WTC11 (cell line): ENCODE data around the gene MAMSTR. TPM values are rescaled to one million over a fixed set of nuclear protein-coding genes. Genes with fewer than 3 reads are reported as not detected.

Source experiments
- ATAC-seq: fragments of 200-7000 bp; cut with Tn5 transposase; 2 replicates; pipeline ENCODE4 v1.10.0; 2021; ENCODE audit warnings: mild to moderate bottlenecking, moderate library complexity
- CTCF ChIA-PET: fragments of 300-600 bp; sonication (Branson Sonifier 250); formaldehyde crosslinking; loops from one replicate; lab custom pipeline; 2021; ENCODE audit warnings: antibody characterized with exemption; lab: Charles Lee
- POLR2A ChIA-PET: fragments of 350-600 bp; sonication (Branson Sonifier 250); formaldehyde crosslinking; loops from one replicate; lab custom pipeline; 2021; ENCODE audit warnings: antibody characterized with exemption; lab: Charles Lee
- DNase-seq: peaks from one replicate; pipeline ENCODE4 v3.0.0; 2021; ENCODE audit warnings: low spot score
- H3K27ac Mint-ChIP-seq: 2 replicates; pipeline ENCODE4 v1.8.0; 2021; ENCODE audit warnings: mixed read lengths
- H3K27me3 Mint-ChIP-seq: 2 replicates; pipeline ENCODE4 v1.8.0; 2021; ENCODE audit warnings: low read depth, mild to moderate bottlenecking, moderate library complexity, mixed read lengths
- H3K36me3 Mint-ChIP-seq: 2 replicates; pipeline ENCODE4 v1.8.0; 2021; ENCODE audit warnings: mixed read lengths
- H3K4me1 Mint-ChIP-seq: 2 replicates; pipeline ENCODE4 v1.8.0; 2022; ENCODE audit warnings: mixed read lengths
- H3K4me3 Mint-ChIP-seq: 2 replicates; pipeline ENCODE4 v1.8.0; 2021; ENCODE audit warnings: mild to moderate bottlenecking, moderate library complexity, mixed read lengths
- H3K9me3 Mint-ChIP-seq: 2 replicates; pipeline ENCODE4 v1.8.0; 2021; ENCODE audit warnings: mixed read lengths
- ATF1 ChIP-seq: sonication (generic); formaldehyde crosslinking; IDR thresholded peaks from 2 replicates; pipeline ENCODE4 v1.8.1; 2023; ENCODE audit warnings: mild to moderate bottlenecking, moderate library complexity, missing genetic modification reagents
- ATF3 ChIP-seq: sonication (generic); formaldehyde crosslinking; conservative IDR thresholded peaks from 2 replicates; pipeline ENCODE4 v1.8.1; 2022; ENCODE audit warnings: mild to moderate bottlenecking, missing genetic modification reagents
- E2F4 ChIP-seq: sonication (generic); formaldehyde crosslinking; IDR thresholded peaks from 2 replicates; pipeline ENCODE4 v1.8.1; 2022; ENCODE audit warnings: low read depth, mild to moderate bottlenecking, moderate library complexity, missing genetic modification reagents, borderline replicate concordance
- ELF4 ChIP-seq: sonication (generic); formaldehyde crosslinking; IDR thresholded peaks from 2 replicates; pipeline ENCODE4 v1.8.1; 2022; ENCODE audit warnings: low read depth, mild to moderate bottlenecking, moderate library complexity, missing genetic modification reagents
- FOXJ3 ChIP-seq: sonication (generic); formaldehyde crosslinking; IDR thresholded peaks from 2 replicates; pipeline ENCODE4 v1.9.0; 2021; ENCODE audit warnings: missing genetic modification reagents, mild to moderate bottlenecking, borderline replicate concordance
- FOXK1 ChIP-seq: sonication (generic); formaldehyde crosslinking; IDR thresholded peaks from 2 replicates; pipeline ENCODE4 v1.8.0; 2022; ENCODE audit warnings: mild to moderate bottlenecking, moderate library complexity, missing genetic modification reagents
- GABPB1 ChIP-seq: sonication (generic); formaldehyde crosslinking; IDR thresholded peaks from 2 replicates; pipeline ENCODE4 v1.8.1; 2023; ENCODE audit warnings: mild to moderate bottlenecking, missing genetic modification reagents
- JAZF1 ChIP-seq: fragments of 250-450 bp; sonication (Bioruptor Pico); IDR thresholded peaks from 2 replicates; pipeline ENCODE4 v1.9.0; 2021; ENCODE audit warnings: moderate library complexity, mild to moderate bottlenecking, inconsistent platforms
- JUN ChIP-seq: sonication (generic); formaldehyde crosslinking; IDR thresholded peaks from 2 replicates; pipeline ENCODE4 v1.8.0; 2023; ENCODE audit warnings: mild to moderate bottlenecking, missing genetic modification reagents
- MYBL2 ChIP-seq: sonication (generic); formaldehyde crosslinking; IDR thresholded peaks from 2 replicates; pipeline ENCODE4 v1.8.1; 2023; ENCODE audit warnings: mild to moderate bottlenecking, moderate library complexity, missing genetic modification reagents
- NFE2L1 ChIP-seq: sonication (generic); formaldehyde crosslinking; IDR thresholded peaks from 2 replicates; pipeline ENCODE4 v1.8.1; 2023; ENCODE audit warnings: missing genetic modification reagents
- NR2C2 ChIP-seq: sonication (generic); formaldehyde crosslinking; IDR thresholded peaks from 2 replicates; pipeline ENCODE4 v1.8.0; 2022; ENCODE audit warnings: mild to moderate bottlenecking, missing genetic modification reagents
- NR3C1 ChIP-seq: sonication (generic); formaldehyde crosslinking; conservative IDR thresholded peaks from 2 replicates; pipeline ENCODE4 v1.8.1; 2023; ENCODE audit warnings: low read depth, mild to moderate bottlenecking, missing genetic modification reagents
- SMAD4 ChIP-seq: sonication (generic); formaldehyde crosslinking; IDR thresholded peaks from 2 replicates; pipeline ENCODE4 v1.8.0; 2022; ENCODE audit warnings: mild to moderate bottlenecking, missing genetic modification reagents
- TEAD1 ChIP-seq: sonication (generic); formaldehyde crosslinking; IDR thresholded peaks from 2 replicates; pipeline ENCODE4 v1.8.0; 2022; ENCODE audit warnings: mild to moderate bottlenecking, missing genetic modification reagents
- ZNF121 ChIP-seq: sonication (generic); formaldehyde crosslinking; IDR thresholded peaks from 2 replicates; pipeline ENCODE4 v1.8.0; 2023; ENCODE audit warnings: missing genetic modification reagents
- ZNF423 ChIP-seq: fragments of 250-450 bp; sonication (Bioruptor Pico); IDR thresholded peaks from 2 replicates; pipeline ENCODE4 v2.1.2; 2022; ENCODE audit warnings: mild to moderate bottlenecking, moderate library complexity
- ZSCAN18 ChIP-seq: fragments of 250-450 bp; sonication (Bioruptor Pico); IDR thresholded peaks from 2 replicates; pipeline ENCODE4 v2.1.2; 2022; ENCODE audit warnings: mild to moderate bottlenecking, moderate library complexity
- total RNA-seq: library from RNA; stranded (reverse); gene quantifications from 3 replicates; pipeline ENCODE4 v1.2.3, GENCODE V29; 2021
- TF ChIP-seq, protein P1 (sequence below): sonication (generic); formaldehyde crosslinking; IDR thresholded peaks from 2 replicates; pipeline ENCODE4 v1.8.0; 2022; ENCODE audit warnings: mild to moderate bottlenecking, missing genetic modification reagents
- TF ChIP-seq, protein P2 (sequence below): sonication (generic); formaldehyde crosslinking; IDR thresholded peaks from 2 replicates; pipeline ENCODE4 v1.8.1; 2023; ENCODE audit warnings: mild to moderate bottlenecking, missing genetic modification reagents
- TF ChIP-seq, protein P3 (sequence below): fragments of 250-450 bp; sonication (Bioruptor Pico); IDR thresholded peaks from 2 replicates; pipeline ENCODE4 v1.8.0; 2021; ENCODE audit warnings: mild to moderate bottlenecking

The MAMSTR gene
- total RNA-seq, 1 experiment from 2014 or later: 1.4 TPM

- TF ChIP-seq NR2C2 (CRISPR knock-in tag) (no peak), MYBL2 (CRISPR knock-in tag) (no peak), GABPB1 (CRISPR knock-in tag) (no peak), ELF4 (CRISPR knock-in tag) (no peak), NFE2L1 (CRISPR knock-in tag) (no peak), JUN (no peak), ZSCAN18 (CRISPR knock-in tag) (no peak)
Observed at GRCh38 chr19:48726556-48726955, 7.0 kb upstream of the MAMSTR start (continued).

DNA sequence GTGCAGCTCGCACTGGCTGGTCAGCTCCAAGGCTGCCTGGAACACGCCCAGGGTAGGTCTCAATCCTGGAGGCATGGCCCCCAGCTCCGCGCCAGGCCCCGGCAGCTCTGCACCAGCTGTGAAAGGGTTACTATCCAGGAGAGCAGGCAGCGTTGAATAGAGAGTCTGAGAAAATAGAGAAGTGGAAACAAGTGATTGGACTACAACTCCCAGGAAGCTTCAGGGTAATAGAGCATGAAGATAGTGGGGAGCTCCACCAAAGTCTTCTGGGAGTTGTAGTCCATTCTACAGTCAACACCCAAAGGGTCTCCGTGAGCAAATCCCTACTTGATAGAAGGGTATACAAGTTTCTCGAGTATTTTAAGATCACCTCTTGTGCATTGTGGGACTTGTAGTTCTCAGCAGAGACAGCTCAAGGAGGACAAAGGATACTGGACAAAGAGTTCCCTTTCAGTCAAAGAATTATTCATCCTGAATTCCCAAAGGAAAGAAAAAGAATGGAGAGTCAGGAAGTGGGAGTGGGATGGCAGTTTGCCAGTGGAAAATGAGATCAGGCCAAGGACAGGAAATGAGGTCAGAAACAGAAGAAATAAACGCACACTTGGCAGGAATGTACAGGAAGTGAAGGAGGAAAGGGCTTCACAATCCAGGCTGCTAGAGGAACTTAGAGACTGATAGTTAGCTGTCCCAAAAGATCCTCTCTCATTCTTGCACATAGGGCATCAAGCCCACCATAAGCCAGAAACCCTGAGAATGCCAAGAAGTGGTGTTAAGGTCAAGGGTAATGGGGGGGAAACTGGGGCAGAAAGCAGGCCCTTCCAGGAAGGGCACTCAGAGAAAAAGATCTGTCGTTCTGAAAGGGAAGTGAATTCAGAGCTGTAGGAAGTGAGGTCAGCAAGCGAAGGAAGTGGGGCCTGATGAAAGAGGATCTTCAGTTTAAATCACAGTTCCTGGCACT is 5.5 kb upstream of the MAMSTR start:
- DNase-seq: no peak
- peaks cover 6% of the 10 kb centered on the region for H3K36me3 Mint-ChIP-seq
- H3K4me3 Mint-ChIP-seq: no peak overlapping the region

GRCh38 chr19:48722196-48722708 is 2.7 kb upstream of the MAMSTR start:
- H3K4me3 Mint-ChIP-seq: no peak overlapping the region
- peaks cover 6% of the 10 kb centered on the region for H3K9me3 Mint-ChIP-seq
- H3K4me1 Mint-ChIP-seq: peaks cover 24% of the 10 kb centered on the region
- ChIA-PET POLR2A (no interaction called here), CTCF (interaction anchor here (1.0 kb wide), 1 partner anchor 271 kb away, joined by 3 read pairs; the partner anchor contains the start of genes GYS1 and RUVBL2)
- TF ChIP-seq MYBL2 (CRISPR knock-in tag): no peak
- TF ChIP-seq ZNF121 (CRISPR knock-in tag): peak; percentile 25; the same call in 1 of the 2 replicates
- no peak overlapping the region for H3K27ac Mint-ChIP-seq
- DNase-seq (no peak), ATAC-seq (no peak)
- H3K36me3 Mint-ChIP-seq: peaks cover 6% of the 10 kb centered on the region
- H3K27me3 Mint-ChIP-seq: no peaks in the 10 kb centered on the region

More for the DNA sequence above, 5.5 kb upstream of the MAMSTR start:
- Mint-ChIP-seq H3K27ac (peak overlapping the region; percentile 78), H3K4me1 (peaks cover 8% of the 10 kb centered on the region), H3K9me3 (peaks cover 6% of the 10 kb centered on the region), H3K27me3 (peaks cover 18% of the 10 kb centered on the region)
- ChIA-PET CTCF (interaction anchor here (0.7 to 2.7 kb wide), 10 partner anchors 10 to 421 kb away, joined by 3 to 31 read pairs (median 4); partner anchors contain the start of genes CA11 and CGB7), POLR2A (interaction anchor here (0.6 to 1.7 kb wide), 3 partner anchors 9 to 80 kb away, joined by 3 to 6 read pairs (median 3); partner anchors contain the start of genes CA11 and IZUMO1)
- peak; percentile 46 for ATAC-seq
- TF ChIP-seq FOXK1 (CRISPR knock-in tag) (no peak), TEAD1 (CRISPR knock-in tag) (no peak), NR3C1 (no peak), ZNF423 (CRISPR knock-in tag) (no peak), SMAD4 (CRISPR knock-in tag) (no peak)

GRCh38 chr19:48720613-48721296 is 1.2 kb upstream of the MAMSTR start:
- ATAC-seq (peak; percentile 88), DNase-seq (peak; percentile 98)
- Mint-ChIP-seq H3K27me3 (no peaks in the 10 kb centered on the region), H3K4me1 (peaks cover 30% of the 10 kb centered on the region), H3K4me3 (peak overlapping the region; percentile 97), H3K27ac (peak overlapping the region; percentile 96), H3K9me3 (no peaks in the 10 kb centered on the region; the same call in 1 of the 2 replicates), H3K36me3 (no peaks in the 10 kb centered on the region; the same call in 1 of the 2 replicates)
- ChIA-PET CTCF (interaction anchor here (0.7 to 1.5 kb wide), 8 partner anchors 8 to 122 kb away, joined by 3 to 16 read pairs (median 4); no protein-coding TSS in a partner anchor), POLR2A (interaction anchor here (0.9 to 1.0 kb wide), 2 partner anchors 18 to 45 kb away, joined by 3 to 4 read pairs; no protein-coding TSS in a partner anchor)
- TF ChIP-seq JUN (no peak), ATF3 (no peak), E2F4 (CRISPR knock-in tag) (peak; percentile 99), JAZF1 (CRISPR knock-in tag) (no peak), FOXJ3 (CRISPR knock-in tag) (no peak), ATF1 (no peak)
- TF ChIP-seq, protein P1, sequence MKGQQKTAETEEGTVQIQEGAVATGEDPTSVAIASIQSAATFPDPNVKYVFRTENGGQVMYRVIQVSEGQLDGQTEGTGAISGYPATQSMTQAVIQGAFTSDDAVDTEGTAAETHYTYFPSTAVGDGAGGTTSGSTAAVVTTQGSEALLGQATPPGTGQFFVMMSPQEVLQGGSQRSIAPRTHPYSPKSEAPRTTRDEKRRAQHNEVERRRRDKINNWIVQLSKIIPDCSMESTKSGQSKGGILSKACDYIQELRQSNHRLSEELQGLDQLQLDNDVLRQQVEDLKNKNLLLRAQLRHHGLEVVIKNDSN (CRISPR knock-in tag): peak; percentile 77; the same call in 1 of the 2 replicates
- TF ChIP-seq, protein P2, sequence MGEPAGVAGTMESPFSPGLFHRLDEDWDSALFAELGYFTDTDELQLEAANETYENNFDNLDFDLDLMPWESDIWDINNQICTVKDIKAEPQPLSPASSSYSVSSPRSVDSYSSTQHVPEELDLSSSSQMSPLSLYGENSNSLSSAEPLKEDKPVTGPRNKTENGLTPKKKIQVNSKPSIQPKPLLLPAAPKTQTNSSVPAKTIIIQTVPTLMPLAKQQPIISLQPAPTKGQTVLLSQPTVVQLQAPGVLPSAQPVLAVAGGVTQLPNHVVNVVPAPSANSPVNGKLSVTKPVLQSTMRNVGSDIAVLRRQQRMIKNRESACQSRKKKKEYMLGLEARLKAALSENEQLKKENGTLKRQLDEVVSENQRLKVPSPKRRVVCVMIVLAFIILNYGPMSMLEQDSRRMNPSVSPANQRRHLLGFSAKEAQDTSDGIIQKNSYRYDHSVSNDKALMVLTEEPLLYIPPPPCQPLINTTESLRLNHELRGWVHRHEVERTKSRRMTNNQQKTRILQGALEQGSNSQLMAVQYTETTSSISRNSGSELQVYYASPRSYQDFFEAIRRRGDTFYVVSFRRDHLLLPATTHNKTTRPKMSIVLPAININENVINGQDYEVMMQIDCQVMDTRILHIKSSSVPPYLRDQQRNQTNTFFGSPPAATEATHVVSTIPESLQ: no peak
- TF ChIP-seq, protein P3, sequence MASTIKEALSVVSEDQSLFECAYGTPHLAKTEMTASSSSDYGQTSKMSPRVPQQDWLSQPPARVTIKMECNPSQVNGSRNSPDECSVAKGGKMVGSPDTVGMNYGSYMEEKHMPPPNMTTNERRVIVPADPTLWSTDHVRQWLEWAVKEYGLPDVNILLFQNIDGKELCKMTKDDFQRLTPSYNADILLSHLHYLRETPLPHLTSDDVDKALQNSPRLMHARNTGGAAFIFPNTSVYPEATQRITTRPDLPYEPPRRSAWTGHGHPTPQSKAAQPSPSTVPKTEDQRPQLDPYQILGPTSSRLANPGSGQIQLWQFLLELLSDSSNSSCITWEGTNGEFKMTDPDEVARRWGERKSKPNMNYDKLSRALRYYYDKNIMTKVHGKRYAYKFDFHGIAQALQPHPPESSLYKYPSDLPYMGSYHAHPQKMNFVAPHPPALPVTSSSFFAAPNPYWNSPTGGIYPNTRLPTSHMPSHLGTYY (CRISPR knock-in tag): no peak
